Measurements from ENCODE around the gene NDC80. TPM values are rescaled to one million over a fixed set of nuclear protein-coding genes. Genes with fewer than 3 reads are reported as not detected.

NDC80 gene
- total and polyA plus RNA-seq, 8 donors: 1.7 to 47.6 (median 22.3) TPM

DNA sequence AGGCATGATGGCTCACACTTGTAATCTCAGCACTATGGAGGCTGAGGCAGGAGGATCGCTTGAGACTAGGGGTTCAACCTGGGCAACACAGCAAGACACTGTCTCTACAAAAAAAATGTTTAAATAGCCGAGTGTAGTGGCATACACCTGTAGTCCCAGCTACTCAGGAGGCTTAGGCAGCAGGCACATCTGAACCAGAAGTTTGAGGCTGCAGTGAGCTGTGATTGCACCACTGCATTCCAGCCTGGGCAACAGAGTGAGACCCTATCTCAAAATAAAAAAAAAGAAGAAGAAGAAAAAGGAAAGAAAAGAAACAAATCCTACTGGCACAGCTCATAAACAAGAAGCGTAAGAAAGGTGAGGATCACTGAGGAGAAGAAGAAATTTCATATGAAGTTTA, 19.9 kb upstream of the NDC80 start:
- intact Hi-C loops (cut with DNase I): no loop called here
- no peak for ATAC-seq
- Histone ChIP-seq H3K4me3 (no peak overlapping the region), H3K36me3 (peaks cover 0 to 22% of the 10 kb centered on the region in 2 donors), H3K9me3 (no peaks in the 10 kb centered on the region), H3K27ac (no peak overlapping the region), H3K27me3 (no peaks in the 10 kb centered on the region), H3K4me1 (no peaks in the 10 kb centered on the region)
- TF ChIP-seq, protein P1, sequence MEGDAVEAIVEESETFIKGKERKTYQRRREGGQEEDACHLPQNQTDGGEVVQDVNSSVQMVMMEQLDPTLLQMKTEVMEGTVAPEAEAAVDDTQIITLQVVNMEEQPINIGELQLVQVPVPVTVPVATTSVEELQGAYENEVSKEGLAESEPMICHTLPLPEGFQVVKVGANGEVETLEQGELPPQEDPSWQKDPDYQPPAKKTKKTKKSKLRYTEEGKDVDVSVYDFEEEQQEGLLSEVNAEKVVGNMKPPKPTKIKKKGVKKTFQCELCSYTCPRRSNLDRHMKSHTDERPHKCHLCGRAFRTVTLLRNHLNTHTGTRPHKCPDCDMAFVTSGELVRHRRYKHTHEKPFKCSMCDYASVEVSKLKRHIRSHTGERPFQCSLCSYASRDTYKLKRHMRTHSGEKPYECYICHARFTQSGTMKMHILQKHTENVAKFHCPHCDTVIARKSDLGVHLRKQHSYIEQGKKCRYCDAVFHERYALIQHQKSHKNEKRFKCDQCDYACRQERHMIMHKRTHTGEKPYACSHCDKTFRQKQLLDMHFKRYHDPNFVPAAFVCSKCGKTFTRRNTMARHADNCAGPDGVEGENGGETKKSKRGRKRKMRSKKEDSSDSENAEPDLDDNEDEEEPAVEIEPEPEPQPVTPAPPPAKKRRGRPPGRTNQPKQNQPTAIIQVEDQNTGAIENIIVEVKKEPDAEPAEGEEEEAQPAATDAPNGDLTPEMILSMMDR (IDR thresholded peaks at IDR 0.05): no peak
- DNase-seq: no peak

DNA sequence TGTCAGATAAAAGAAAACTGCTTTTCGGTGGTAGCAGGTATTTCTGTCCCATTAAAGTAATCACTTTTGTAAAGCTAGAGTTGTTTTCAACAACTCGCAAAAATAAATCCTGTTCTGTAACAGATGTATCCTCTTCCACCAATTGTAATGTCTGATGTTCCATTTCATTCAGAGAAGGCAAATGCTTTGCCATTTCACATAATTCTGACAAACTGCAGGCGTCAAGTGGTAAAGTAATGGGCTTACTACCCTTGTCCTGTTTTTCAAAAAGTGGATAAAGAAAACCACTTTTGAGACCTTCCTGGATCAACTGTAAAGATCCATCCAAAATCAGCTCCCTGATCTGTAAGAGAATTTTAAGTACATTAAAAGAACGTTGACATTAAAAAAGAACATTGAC, 16.7 kb upstream of the NDC80 start:
- ATAC-seq: no peak
- Histone ChIP-seq H3K4me3 (no peak overlapping the region), H3K27ac (no peak overlapping the region), H3K9me3 (no peaks in the 10 kb centered on the region), H3K36me3 (peaks cover 0 to 14% of the 10 kb centered on the region in 2 donors), H3K27me3 (no peaks in the 10 kb centered on the region), H3K4me1 (no peaks in the 10 kb centered on the region)
- no peak for DNase-seq
- intact Hi-C loops (cut with DNase I): no loop called here
- TF ChIP-seq, protein P1 (IDR thresholded peaks at IDR 0.05): no peak

DNA sequence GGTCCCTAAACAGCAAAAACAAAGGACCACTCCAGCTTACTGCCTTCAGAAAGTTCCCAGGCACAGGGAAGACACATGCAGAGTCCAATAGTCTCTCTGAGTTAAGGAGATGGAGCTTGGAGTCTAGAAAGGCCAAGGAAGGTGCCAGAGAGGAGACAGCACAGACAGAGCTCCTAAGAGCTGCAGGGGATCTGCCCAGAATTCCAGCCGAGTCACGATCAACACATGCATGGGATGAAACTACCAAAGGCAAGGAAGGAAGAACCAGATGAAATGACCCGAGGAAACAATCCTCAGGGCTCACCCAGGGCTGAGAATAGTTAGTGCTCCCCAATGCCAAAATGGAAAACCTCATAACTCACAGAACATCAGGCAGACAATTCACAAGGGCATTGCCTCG, 15.5 kb upstream of the NDC80 start:
- H3K4me1 ChIP-seq: no peaks in the 10 kb centered on the region
- no peaks in the 10 kb centered on the region for H3K9me3 ChIP-seq
- no peak overlapping the region for H3K27ac ChIP-seq
- DNase-seq: no peak
- no peaks in the 10 kb centered on the region for H3K27me3 ChIP-seq
- H3K36me3 ChIP-seq: peaks cover 0 to 17% of the 10 kb centered on the region in 2 donors
- TF ChIP-seq, protein P1 (IDR thresholded peaks at IDR 0.05): no peak
- no peak overlapping the region for H3K4me3 ChIP-seq
- no peak for ATAC-seq
- intact Hi-C loops (cut with DNase I): no loop called here

DNA sequence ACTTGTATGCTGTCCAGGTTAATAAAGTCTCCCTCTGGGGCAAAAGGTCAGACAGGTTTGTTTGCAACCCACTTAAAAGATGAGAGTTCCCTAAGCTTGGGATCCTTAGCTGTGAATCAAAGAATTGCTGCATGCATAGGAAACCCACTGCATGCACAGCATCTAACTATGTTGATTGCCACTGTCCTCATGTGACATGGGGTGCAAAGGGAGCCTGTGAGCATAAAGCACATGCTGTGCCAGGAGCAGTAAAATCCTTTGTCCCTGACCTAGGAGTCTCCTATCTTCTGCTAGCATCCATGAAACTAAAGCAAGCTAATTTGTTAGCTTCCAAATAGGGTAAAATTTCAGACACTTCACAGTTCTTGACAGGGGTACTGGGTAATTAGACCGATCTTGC, 13.8 kb upstream of the NDC80 start:
- Histone ChIP-seq H3K9me3 (no peaks in the 10 kb centered on the region), H3K36me3 (peaks cover 0 to 17% of the 10 kb centered on the region in 2 donors), H3K27me3 (no peaks in the 10 kb centered on the region), H3K27ac (no peak overlapping the region), H3K4me1 (no peaks in the 10 kb centered on the region), H3K4me3 (no peak overlapping the region)
- DNase-seq (no peak), ATAC-seq (no peak)
- intact Hi-C loops (cut with DNase I): no loop called here
- TF ChIP-seq, protein P1 (IDR thresholded peaks at IDR 0.05): no peak

DNA sequence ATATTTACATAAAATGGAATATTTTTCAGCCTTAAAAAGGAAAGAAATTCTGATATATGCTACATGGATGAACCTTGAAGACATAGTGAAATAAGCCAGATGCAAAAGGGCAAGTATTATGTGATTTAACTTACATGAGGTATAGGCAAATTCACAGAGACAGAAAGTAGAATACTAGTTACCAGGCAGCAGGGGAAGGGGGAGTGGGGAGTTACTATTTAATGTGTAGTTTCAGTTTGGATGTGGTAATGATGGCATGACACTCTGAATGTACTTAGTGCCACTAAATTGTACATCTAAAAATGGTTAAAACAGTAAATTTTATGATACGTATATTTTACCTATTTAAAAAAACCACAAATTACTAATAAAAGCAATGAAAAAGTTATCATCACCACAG, 12.1 kb upstream of the NDC80 start:
- Histone ChIP-seq H3K27ac (no peak overlapping the region), H3K36me3 (peaks cover 0 to 24% of the 10 kb centered on the region in 2 donors), H3K4me3 (no peak overlapping the region), H3K4me1 (no peaks in the 10 kb centered on the region), H3K9me3 (no peaks in the 10 kb centered on the region), H3K27me3 (no peaks in the 10 kb centered on the region)
- DNase-seq (no peak), ATAC-seq (no peak)
- TF ChIP-seq, protein P1 (IDR thresholded peaks at IDR 0.05): no peak
- intact Hi-C loops (cut with DNase I): no loop called here
